ENCODE data around the gene NUP153.

The NUP153 gene

DNA sequence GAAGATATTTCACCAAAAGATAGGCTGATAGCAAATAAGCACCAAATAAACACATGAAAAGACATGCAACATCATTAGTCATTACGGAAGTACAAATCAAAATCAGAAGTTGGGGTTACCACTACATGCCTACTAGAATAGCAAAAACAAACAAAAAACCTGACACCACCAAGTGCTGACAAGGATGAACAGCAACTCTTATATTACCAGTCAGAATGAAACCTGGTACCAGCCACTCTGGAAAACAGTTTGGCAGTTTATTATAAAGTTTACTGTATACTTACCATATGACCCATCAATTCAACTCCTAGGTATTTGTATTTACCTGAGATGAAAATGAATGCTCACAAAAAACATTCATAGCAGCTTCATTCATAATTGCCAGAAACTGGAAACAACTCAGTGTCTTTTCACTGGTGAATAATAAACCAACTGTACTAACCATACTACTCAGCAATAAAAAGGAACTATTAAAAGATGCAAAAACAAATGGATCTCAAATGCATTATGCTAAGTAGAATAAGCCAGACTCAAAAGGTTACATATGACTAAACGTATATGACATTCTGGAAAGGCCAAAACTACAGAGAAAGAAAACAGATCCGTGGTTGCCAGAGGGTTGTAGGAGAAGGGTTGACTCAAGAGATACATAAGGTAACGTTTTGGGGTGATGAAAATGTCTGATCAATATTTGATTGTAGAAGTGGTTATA lies 33.0 kb downstream of the NUP153 start:
- Histone ChIP-seq H2BK15ac (ENCODE audit: low read depth, poor library complexity, severe bottlenecking) (no peak overlapping the region), H4K91ac (ENCODE audit: low read length) (no peak overlapping the region), H2BK120ac (ENCODE audit: low read depth, low read length) (no peak overlapping the region), H3K14ac (ENCODE audit: low read length in 2 of 2) (no peak overlapping the region), H3K79me1 (replicated peaks; ENCODE audit: low read length, poor library complexity, severe bottlenecking) (peaks cover 14% of the 10 kb centered on the region), H4K8ac (ENCODE audit: low read length) (no peak overlapping the region), H3K18ac (ENCODE audit: low read depth in 1 of 2, low read length in 2 of 2) (no peak overlapping the region), H3K9ac (ENCODE audit: low read length) (no peak overlapping the region), H3K27me3 (ENCODE audit: control insufficient read depth in 1 of 2, insufficient read depth in 1 of 2, low read length in 2 of 2) (no peaks in the 10 kb centered on the region), H3K4me3 (ENCODE audit: insufficient read depth in 1 of 2, low read depth in 1 of 2, low read length in 2 of 2) (no peak overlapping the region), H3K4me2 (ENCODE audit: low read length, poor library complexity, severe bottlenecking) (no peak overlapping the region), H3K9me3 (ENCODE audit: control insufficient read depth, low read length) (no peaks in the 10 kb centered on the region), H3K27ac (ENCODE audit: low read length, poor library complexity, severe bottlenecking) (no peak overlapping the region), H2AFZ (ENCODE audit: low read depth, low read length) (no peak overlapping the region), H3K36me3 (ENCODE audit: control insufficient read depth in 1 of 2, insufficient read depth in 2 of 2, low read depth in 1 of 2, low read length in 2 of 2) (peaks cover 25 to 67% of the 10 kb centered on the region in 2 experiments), H3K4me1 (ENCODE audit: control insufficient read depth, insufficient read depth, low read depth, low read length) (no peaks in the 10 kb centered on the region), H3K4ac (ENCODE audit: low read depth in 1 of 2, low read length in 2 of 2) (no peak overlapping the region), H2AK5ac (ENCODE audit: low read length, severe bottlenecking) (no peak overlapping the region), H2BK5ac (ENCODE audit: low read depth, low read length, poor library complexity, severe bottlenecking) (no peak overlapping the region), H3K23ac (ENCODE audit: low read length in 2 of 2) (no peak overlapping the region), H2BK12ac (ENCODE audit: low read length in 2 of 2) (no peak overlapping the region)
- DNase-seq: no peak
- WGBS: 90% methylated on average over 3 of the region's 4 CpGs

DNA sequence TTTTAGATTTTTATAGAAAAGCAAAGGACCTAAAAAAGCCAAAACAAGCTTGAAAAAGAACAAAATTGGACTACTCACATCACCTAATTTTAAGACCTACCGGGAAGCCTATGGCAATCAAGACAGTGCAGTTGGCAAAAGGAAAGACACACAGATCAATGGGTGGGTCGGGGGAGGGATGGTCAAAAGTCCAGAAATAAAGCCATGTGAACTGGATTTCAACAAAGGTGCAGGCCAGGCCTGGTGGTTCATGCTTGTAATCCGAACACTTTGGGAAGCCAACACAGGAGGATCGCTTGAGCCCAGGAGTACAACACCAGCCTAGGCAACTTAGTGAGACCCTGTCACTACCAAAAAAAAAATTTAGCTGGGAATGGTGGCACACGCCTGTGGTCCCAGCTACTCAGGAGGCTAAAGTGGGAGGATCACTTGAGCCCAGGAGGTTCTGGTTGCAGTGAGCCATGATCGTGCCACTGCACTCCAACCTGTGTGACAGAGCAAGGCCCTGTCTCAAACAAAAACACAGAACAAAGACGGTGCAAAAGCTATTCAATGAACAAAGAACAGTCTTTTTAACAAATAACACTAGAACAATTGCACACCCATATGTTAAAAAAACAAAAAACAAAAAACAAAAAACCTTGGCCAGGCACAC lies 34.5 kb downstream of the NUP153 start:
- Histone ChIP-seq H3K79me1 (replicated peaks; ENCODE audit: low read length, poor library complexity, severe bottlenecking) (peaks cover 15% of the 10 kb centered on the region), H3K14ac (ENCODE audit: low read length in 2 of 2) (no peak overlapping the region), H3K9ac (ENCODE audit: low read length) (no peak overlapping the region), H3K36me3 (ENCODE audit: control insufficient read depth in 1 of 2, insufficient read depth in 2 of 2, low read depth in 1 of 2, low read length in 2 of 2) (peaks cover 36 to 82% of the 10 kb centered on the region in 2 experiments), H2BK120ac (ENCODE audit: low read depth, low read length) (no peak overlapping the region), H3K4me2 (ENCODE audit: low read length, poor library complexity, severe bottlenecking) (no peak overlapping the region), H3K4me1 (ENCODE audit: control insufficient read depth, insufficient read depth, low read depth, low read length) (no peaks in the 10 kb centered on the region), H4K8ac (ENCODE audit: low read length) (no peak overlapping the region), H3K4me3 (ENCODE audit: insufficient read depth in 1 of 2, low read depth in 1 of 2, low read length in 2 of 2) (no peak overlapping the region), H2AFZ (ENCODE audit: low read depth, low read length) (no peak overlapping the region), H3K18ac (ENCODE audit: low read depth in 1 of 2, low read length in 2 of 2) (no peak overlapping the region), H2BK12ac (ENCODE audit: low read length in 2 of 2) (no peak overlapping the region), H3K27ac (ENCODE audit: low read length, poor library complexity, severe bottlenecking) (no peak overlapping the region), H3K9me3 (ENCODE audit: control insufficient read depth, low read length) (no peaks in the 10 kb centered on the region), H2AK5ac (ENCODE audit: low read length, severe bottlenecking) (no peak overlapping the region), H2BK15ac (ENCODE audit: low read depth, poor library complexity, severe bottlenecking) (no peak overlapping the region), H3K23ac (ENCODE audit: low read length in 2 of 2) (no peak overlapping the region), H3K27me3 (ENCODE audit: control insufficient read depth in 1 of 2, insufficient read depth in 1 of 2, low read length in 2 of 2) (no peaks in the 10 kb centered on the region), H3K4ac (ENCODE audit: low read depth in 1 of 2, low read length in 2 of 2) (no peak overlapping the region), H4K91ac (ENCODE audit: low read length) (no peak overlapping the region), H2BK5ac (ENCODE audit: low read depth, low read length, poor library complexity, severe bottlenecking) (no peak overlapping the region)
- no peak for DNase-seq
- WGBS: 96% methylated on average over 7 of the region's 7 CpGs

DNA sequence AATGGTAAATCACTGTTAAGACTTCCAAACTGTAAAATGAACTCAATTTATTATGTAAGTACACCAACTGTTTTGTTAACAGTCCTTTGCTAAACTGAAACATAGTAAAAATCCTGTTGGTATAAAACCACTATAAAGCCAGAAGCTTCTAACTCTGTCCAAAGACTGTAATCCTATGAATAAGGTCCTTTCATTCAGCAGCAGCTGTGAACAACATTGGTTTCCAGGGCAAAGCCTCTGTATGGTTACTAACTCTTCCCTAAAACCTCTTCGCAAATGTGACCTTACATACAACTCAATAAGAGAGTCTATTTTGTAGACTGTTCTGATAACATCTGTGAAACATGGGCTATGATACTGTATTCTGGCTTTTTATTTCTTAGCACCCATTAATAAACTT lies 40.1 kb downstream of the NUP153 start:
- WGBS: no CpG with 5 or more reads among the region's 1 CpG
- Histone ChIP-seq H2AFZ (ENCODE audit: low read depth, low read length) (no peak overlapping the region), H3K79me1 (replicated peaks; ENCODE audit: low read length, poor library complexity, severe bottlenecking) (peaks cover 13% of the 10 kb centered on the region), H4K91ac (ENCODE audit: low read length) (no peak overlapping the region), H2BK120ac (ENCODE audit: low read depth, low read length) (no peak overlapping the region), H3K36me3 (ENCODE audit: control insufficient read depth in 1 of 2, insufficient read depth in 2 of 2, low read depth in 1 of 2, low read length in 2 of 2) (peaks cover 24 to 93% of the 10 kb centered on the region in 2 experiments), H4K8ac (ENCODE audit: low read length) (no peak overlapping the region), H2BK12ac (ENCODE audit: low read length in 2 of 2) (no peak overlapping the region), H3K27ac (ENCODE audit: low read length, poor library complexity, severe bottlenecking) (no peak overlapping the region), H3K4me3 (ENCODE audit: insufficient read depth in 1 of 2, low read depth in 1 of 2, low read length in 2 of 2) (no peak overlapping the region), H3K4me1 (ENCODE audit: control insufficient read depth, insufficient read depth, low read depth, low read length) (no peaks in the 10 kb centered on the region), H3K9me3 (ENCODE audit: control insufficient read depth, low read length) (no peaks in the 10 kb centered on the region), H3K27me3 (ENCODE audit: control insufficient read depth in 1 of 2, insufficient read depth in 1 of 2, low read length in 2 of 2) (no peaks in the 10 kb centered on the region), H3K9ac (ENCODE audit: low read length) (no peak overlapping the region), H3K23ac (ENCODE audit: low read length in 2 of 2) (no peak overlapping the region), H2BK5ac (ENCODE audit: low read depth, low read length, poor library complexity, severe bottlenecking) (no peak overlapping the region), H2BK15ac (ENCODE audit: low read depth, poor library complexity, severe bottlenecking) (no peak overlapping the region), H3K4me2 (ENCODE audit: low read length, poor library complexity, severe bottlenecking) (no peak overlapping the region), H3K18ac (ENCODE audit: low read depth in 1 of 2, low read length in 2 of 2) (no peak overlapping the region), H3K4ac (ENCODE audit: low read depth in 1 of 2, low read length in 2 of 2) (no peak overlapping the region), H3K14ac (ENCODE audit: low read length in 2 of 2) (no peak overlapping the region), H2AK5ac (ENCODE audit: low read length, severe bottlenecking) (no peak overlapping the region)
- DNase-seq: no peak

DNA sequence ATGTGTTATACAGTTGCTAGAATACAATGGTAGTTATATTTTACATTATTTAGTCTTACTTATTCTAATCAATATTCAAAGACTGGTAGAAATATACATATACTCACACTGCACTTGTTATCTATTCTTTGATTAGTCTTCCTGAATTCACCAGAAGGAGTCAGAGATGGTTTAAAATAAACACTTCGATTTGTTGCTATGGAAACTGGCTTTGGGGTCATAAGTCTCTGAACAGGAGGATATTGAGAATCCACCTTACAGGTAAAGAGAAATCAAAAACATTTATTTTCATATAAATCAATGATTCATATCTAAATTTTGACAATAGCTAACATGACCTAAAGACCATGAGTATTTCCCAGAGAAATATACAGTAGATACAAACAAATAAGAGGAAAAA lies 41.6 kb downstream of the NUP153 start:
- no peak overlapping the region for H2BK5ac ChIP-seq (ENCODE audit: low read depth, low read length, poor library complexity, severe bottlenecking)
- no peak overlapping the region for H4K91ac ChIP-seq (ENCODE audit: low read length)
- H2AFZ ChIP-seq (ENCODE audit: low read depth, low read length): no peak overlapping the region
- no peak overlapping the region for H3K4ac ChIP-seq (ENCODE audit: low read depth in 1 of 2, low read length in 2 of 2)
- no peak overlapping the region for H2BK120ac ChIP-seq (ENCODE audit: low read depth, low read length)
- no peak overlapping the region for H3K9ac ChIP-seq (ENCODE audit: low read length)
- no peak overlapping the region for H2BK15ac ChIP-seq (ENCODE audit: low read depth, poor library complexity, severe bottlenecking)
- H3K36me3 ChIP-seq (ENCODE audit: control insufficient read depth in 1 of 2, insufficient read depth in 2 of 2, low read depth in 1 of 2, low read length in 2 of 2): peaks cover 27 to 95% of the 10 kb centered on the region in 2 experiments
- H4K8ac ChIP-seq (ENCODE audit: low read length): no peak overlapping the region
- no peak overlapping the region for H3K4me2 ChIP-seq (ENCODE audit: low read length, poor library complexity, severe bottlenecking)
- H2AK5ac ChIP-seq (ENCODE audit: low read length, severe bottlenecking): no peak overlapping the region
- DNase-seq: no peak
- WGBS: no CpG with 5 or more reads among the region's 1 CpG
- no peak overlapping the region for H3K4me3 ChIP-seq (ENCODE audit: insufficient read depth in 1 of 2, low read depth in 1 of 2, low read length in 2 of 2)
- no peak overlapping the region for H3K23ac ChIP-seq (ENCODE audit: low read length in 2 of 2)
- no peak overlapping the region for H2BK12ac ChIP-seq (ENCODE audit: low read length in 2 of 2)
- no peak overlapping the region for H3K27ac ChIP-seq (ENCODE audit: low read length, poor library complexity, severe bottlenecking)
- H3K18ac ChIP-seq (ENCODE audit: low read depth in 1 of 2, low read length in 2 of 2): no peak overlapping the region
- H3K9me3 ChIP-seq (ENCODE audit: control insufficient read depth, low read length): no peaks in the 10 kb centered on the region
- peaks cover 15% of the 10 kb centered on the region for H3K79me1 ChIP-seq (replicated peaks; ENCODE audit: low read length, poor library complexity, severe bottlenecking)
- no peaks in the 10 kb centered on the region for H3K27me3 ChIP-seq (ENCODE audit: control insufficient read depth in 1 of 2, insufficient read depth in 1 of 2, low read length in 2 of 2)
- H3K4me1 ChIP-seq (ENCODE audit: control insufficient read depth, insufficient read depth, low read depth, low read length): no peaks in the 10 kb centered on the region
- no peak overlapping the region for H3K14ac ChIP-seq (ENCODE audit: low read length in 2 of 2)

Data from mesenchymal stem cell (in vitro differentiated cells and primary cell).